ENCODE data around the gene NLE1.

Gene NLE1

GRCh38 chr17:35083071-35083470 lies 59.0 kb downstream of the NLE1 start:
- H3K27ac ChIP-seq (replicated peaks) = no peak overlapping the region
- TF ChIP-seq REST (IDR thresholded peaks at IDR 0.05; ENCODE audit: insufficient replicate concordance, low read depth) (no peak), CTCF (IDR thresholded peaks at IDR 0.05; ENCODE audit: insufficient read depth, low read length) (no peak), GABPA (IDR thresholded peaks at IDR 0.05; ENCODE audit: low read depth) (no peak), POLR2AphosphoS5 (IDR thresholded peaks at IDR 0.05; ENCODE audit: low read depth) (no peak), SPI1 (IDR thresholded peaks at IDR 0.05; ENCODE audit: borderline replicate concordance, low read depth) (no peak)
- H3K4me3 ChIP-seq (replicated peaks; ENCODE audit: insufficient read depth, low read length) = no peak overlapping the region
- no peak for DNase-seq (ENCODE audit: low read depth in 1 of 2, low spot score in 1 of 2)
- H3K27me3 ChIP-seq (ENCODE audit: insufficient read depth, poor library complexity, severe bottlenecking) = no peaks in the 10 kb centered on the region

GRCh38 chr17:35082073-35082657 lies 59.9 kb downstream of the NLE1 start:
- TF ChIP-seq GABPA (IDR thresholded peaks at IDR 0.05; ENCODE audit: low read depth) (no peak), SPI1 (IDR thresholded peaks at IDR 0.05; ENCODE audit: borderline replicate concordance, low read depth) (no peak), CTCF (IDR thresholded peaks at IDR 0.05; ENCODE audit: insufficient read depth, low read length) (no peak), POLR2AphosphoS5 (IDR thresholded peaks at IDR 0.05; ENCODE audit: low read depth) (no peak), REST (IDR thresholded peaks at IDR 0.05; ENCODE audit: insufficient replicate concordance, low read depth) (no peak)
- Histone ChIP-seq H3K4me3 (replicated peaks; ENCODE audit: insufficient read depth, low read length) (no peak overlapping the region), H3K27ac (replicated peaks) (no peak overlapping the region), H3K27me3 (ENCODE audit: insufficient read depth, poor library complexity, severe bottlenecking) (no peaks in the 10 kb centered on the region)
- DNase-seq (ENCODE audit: low read depth in 1 of 2, low spot score in 1 of 2) = no peak

- TF ChIP-seq REST (IDR thresholded peaks at IDR 0.05; ENCODE audit: insufficient replicate concordance, low read depth) = no peak
- no peak for TF ChIP-seq POLR2AphosphoS5 (IDR thresholded peaks at IDR 0.05; ENCODE audit: low read depth)
- no peak for TF ChIP-seq SPI1 (IDR thresholded peaks at IDR 0.05; ENCODE audit: borderline replicate concordance, low read depth)
- no peak for TF ChIP-seq GABPA (IDR thresholded peaks at IDR 0.05; ENCODE audit: low read depth)
- no peak for TF ChIP-seq CTCF (IDR thresholded peaks at IDR 0.05; ENCODE audit: insufficient read depth, low read length)
- H3K4me3 ChIP-seq (replicated peaks; ENCODE audit: insufficient read depth, low read length) = no peak overlapping the region
- H3K27ac ChIP-seq (replicated peaks) = no peak overlapping the region
- H3K27me3 ChIP-seq (ENCODE audit: insufficient read depth, poor library complexity, severe bottlenecking) = no peaks in the 10 kb centered on the region
- DNase-seq (ENCODE audit: low read depth in 1 of 2, low spot score in 1 of 2) = no peak
Measured at GRCh38 chr17:35081638-35082037, 60.5 kb downstream of the NLE1 start.
